ENCODE results near the gene GGT5. TPM values are rescaled to one million over a fixed set of nuclear protein-coding genes. Genes with fewer than 3 reads are reported as not detected.
"Not testable (repeated sequence)": the region's sequence is repeated elsewhere in the genome, so short reads cannot be mapped to it uniquely, and the experiment has no call there.

Gene GGT5
- total RNA-seq, 1 donor from 2014 or later, result 9.2 TPM

- no peak for DNase-seq (ENCODE audit: low read depth in 2 of 2)
Measured at GRCh38 chr22:24183321-24184031, 61.4 kb downstream of the GGT5 start.

GRCh38 chr22:24182900-24183246, 62.0 kb downstream of the GGT5 start:
- DNase-seq (ENCODE audit: low read depth in 2 of 2), result not testable (repeated sequence)

- no peak for DNase-seq (ENCODE audit: low read depth in 2 of 2)
Measured at GRCh38 chr22:24181996-24182899, 62.6 kb downstream of the GGT5 start.

- DNase-seq (ENCODE audit: low read depth in 2 of 2), result no peak
Measured at GRCh38 chr22:24181088-24181995, 63.5 kb downstream of the GGT5 start, which contains the start of gene SUSD2. Gene SUSD2 (plus strand): TSS chr22:24181487. CDS start chr22:24181520, 33 bp downstream.

- no peak for DNase-seq (ENCODE audit: low read depth in 2 of 2)
Measured at GRCh38 chr22:24180316-24181087, 64.4 kb downstream of the GGT5 start.

GRCh38 chr22:24179478-24180210, 65.2 kb downstream of the GGT5 start:
- DNase-seq (ENCODE audit: low read depth in 2 of 2), result no peak

- DNase-seq (ENCODE audit: low read depth in 2 of 2), result no peak
Measured at GRCh38 chr22:24178502-24179440, 66.1 kb downstream of the GGT5 start.

GRCh38 chr22:24178021-24178431, 66.9 kb downstream of the GGT5 start:
- no peak for DNase-seq (ENCODE audit: low read depth in 2 of 2)

GRCh38 chr22:24177456-24177855, 67.4 kb downstream of the GGT5 start:
- no peak for DNase-seq (ENCODE audit: low read depth in 2 of 2)

- no peak for DNase-seq (ENCODE audit: low read depth in 2 of 2)
Measured at GRCh38 chr22:24177045-24177444, 67.8 kb downstream of the GGT5 start.

GRCh38 chr22:24176630-24177029, 68.3 kb downstream of the GGT5 start:
- no peak for DNase-seq (ENCODE audit: low read depth in 2 of 2)

GRCh38 chr22:24176040-24176439, 68.8 kb downstream of the GGT5 start:
- no peak for DNase-seq (ENCODE audit: low read depth in 2 of 2)

- DNase-seq (ENCODE audit: low read depth in 2 of 2), result peak; percentile 63 to 79
Measured at GRCh38 chr22:24175160-24175808, 69.6 kb downstream of the GGT5 start.

- DNase-seq (ENCODE audit: low read depth in 2 of 2), result no peak
Measured at GRCh38 chr22:24171822-24172221, 73.1 kb downstream of the GGT5 start.

- no peak for DNase-seq (ENCODE audit: low read depth in 2 of 2)
Measured at GRCh38 chr22:24170632-24171031, 74.2 kb downstream of the GGT5 start.

- no peak for DNase-seq (ENCODE audit: low read depth in 2 of 2)
Measured at GRCh38 chr22:24170188-24170587, 74.7 kb downstream of the GGT5 start.
